ENCODE measurements around the gene CHN2.

- no peak for TF ChIP-seq POLR2AphosphoS5 (IDR thresholded peaks at IDR 0.05; ENCODE audit: low read depth, low read length)
- no peak for TF ChIP-seq POLR2A (IDR thresholded peaks at IDR 0.05; ENCODE audit: low read depth, low read length)
- no peak for TF ChIP-seq TAF1 (IDR thresholded peaks at IDR 0.05; ENCODE audit: low read depth, low read length)
- no peak for TF ChIP-seq SPI1 (IDR thresholded peaks at IDR 0.05; ENCODE audit: low read depth, low read length)
- TF ChIP-seq PAX5 (IDR thresholded peaks at IDR 0.05; ENCODE audit: insufficient read depth, low read length, severe bottlenecking): no peak
Measured at GRCh38 chr7:29146888-29147609, 47.5 kb upstream of the CHN2 start.
